GM19438 (cell line): ENCODE measurements around the gene FIP1L1.
A peak's percentile ranks its signal among the peaks of the same experiment; 100 is the strongest.
"Not testable (repeated sequence)": the region's sequence is repeated elsewhere in the genome, so short reads cannot be mapped to it uniquely, and the experiment has no call there.

Experiments used
- ATAC-seq: cut with Tn5 transposase; IDR thresholded peaks from one replicate; pipeline ENCODE4 v1.9.1; 2021; ENCODE audit warnings: low read depth; ENCODE audit not compliant: unreplicated experiment

The FIP1L1 gene, protein sequence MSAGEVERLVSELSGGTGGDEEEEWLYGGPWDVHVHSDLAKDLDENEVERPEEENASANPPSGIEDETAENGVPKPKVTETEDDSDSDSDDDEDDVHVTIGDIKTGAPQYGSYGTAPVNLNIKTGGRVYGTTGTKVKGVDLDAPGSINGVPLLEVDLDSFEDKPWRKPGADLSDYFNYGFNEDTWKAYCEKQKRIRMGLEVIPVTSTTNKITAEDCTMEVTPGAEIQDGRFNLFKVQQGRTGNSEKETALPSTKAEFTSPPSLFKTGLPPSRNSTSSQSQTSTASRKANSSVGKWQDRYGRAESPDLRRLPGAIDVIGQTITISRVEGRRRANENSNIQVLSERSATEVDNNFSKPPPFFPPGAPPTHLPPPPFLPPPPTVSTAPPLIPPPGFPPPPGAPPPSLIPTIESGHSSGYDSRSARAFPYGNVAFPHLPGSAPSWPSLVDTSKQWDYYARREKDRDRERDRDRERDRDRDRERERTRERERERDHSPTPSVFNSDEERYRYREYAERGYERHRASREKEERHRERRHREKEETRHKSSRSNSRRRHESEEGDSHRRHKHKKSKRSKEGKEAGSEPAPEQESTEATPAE

DNA sequence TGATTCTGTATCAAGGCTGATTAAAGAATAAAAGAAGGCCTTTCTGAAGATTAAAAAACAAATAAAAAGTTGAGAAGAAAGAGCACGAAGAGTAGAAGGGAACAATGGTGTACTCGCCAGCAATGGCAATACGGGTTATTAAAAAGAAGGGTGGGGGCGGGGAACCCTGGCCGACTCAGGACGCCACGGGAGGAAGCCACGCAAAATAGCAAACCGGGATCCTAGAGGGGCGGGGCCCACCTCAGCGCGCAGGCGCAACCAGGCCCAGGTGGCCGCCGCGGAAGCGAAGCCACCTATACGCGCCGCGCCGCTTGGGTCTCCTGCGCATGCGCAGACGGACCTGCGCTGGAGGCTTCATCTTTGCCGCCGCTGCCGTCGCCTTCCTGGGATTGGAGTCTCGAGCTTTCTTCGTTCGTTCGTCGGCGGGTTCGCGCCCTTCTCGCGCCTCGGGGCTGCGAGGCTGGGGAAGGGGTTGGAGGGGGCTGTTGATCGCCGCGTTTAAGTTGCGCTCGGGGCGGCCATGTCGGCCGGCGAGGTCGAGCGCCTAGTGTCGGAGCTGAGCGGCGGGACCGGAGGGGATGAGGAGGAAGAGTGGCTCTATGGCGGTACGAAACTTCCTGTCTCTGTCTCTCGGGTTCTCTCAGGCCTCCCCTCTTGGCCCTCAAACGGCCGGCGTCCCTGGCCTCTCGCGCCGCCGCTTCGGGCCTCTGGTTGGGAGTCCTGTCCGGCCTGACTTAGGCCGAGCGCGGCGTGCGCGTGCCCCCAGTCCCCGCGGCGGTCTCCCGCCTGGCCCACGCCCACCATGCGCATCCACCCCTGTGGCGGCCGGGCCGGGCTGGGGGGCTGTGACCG, at the start of gene FIP1L1:
Gene FIP1L1 (plus strand): TSS at position 323 of the 852 bp plus-strand sequence. CDS start 198 bp downstream, at position 521.
- peak; percentile 87 for ATAC-seq

GRCh38 chr4:53334916-53335315, 42.5 kb upstream of the FIP1L1 start:
- not testable (repeated sequence) for ATAC-seq

DNA sequence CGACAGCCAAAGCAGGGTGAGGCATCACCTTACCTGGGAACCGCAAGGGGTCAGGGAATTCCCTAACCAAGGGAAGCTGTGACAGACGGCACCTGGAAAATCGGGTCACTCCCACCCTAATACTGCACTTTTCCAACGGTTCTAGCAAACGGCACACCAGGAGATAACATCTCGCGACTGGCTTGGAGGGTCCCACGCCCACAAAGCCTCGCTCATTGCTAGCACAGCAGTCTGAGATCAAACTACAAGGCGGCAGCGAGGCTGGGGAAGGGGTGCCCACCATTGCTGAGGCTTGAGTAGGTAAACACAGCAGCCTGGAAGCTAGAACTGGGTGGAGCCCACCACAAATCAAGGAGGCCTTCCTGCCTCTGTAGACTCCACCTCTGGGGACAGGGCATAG, 37.3 kb upstream of the FIP1L1 start:
- ATAC-seq: not testable (repeated sequence)

DNA sequence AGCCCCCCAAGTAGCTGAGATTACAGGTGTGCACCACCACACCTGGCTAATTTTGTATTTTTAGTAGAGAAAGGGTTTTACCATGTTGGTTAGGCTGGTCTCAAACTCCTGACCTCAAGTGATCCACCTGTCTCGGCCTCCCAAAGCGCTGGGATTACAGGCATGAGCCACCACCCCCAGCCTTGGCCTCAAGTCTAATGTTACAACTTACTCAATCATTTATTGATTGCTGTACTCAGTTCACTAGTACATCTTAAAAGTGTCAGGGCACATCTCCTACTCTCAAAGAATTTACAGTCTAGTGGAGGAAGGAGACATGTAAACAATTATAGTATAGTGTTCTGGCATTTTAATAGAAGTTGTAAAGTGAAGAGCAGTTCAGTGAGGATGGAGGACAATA, 31.0 kb upstream of the FIP1L1 start:
- ATAC-seq: not testable (repeated sequence)

DNA sequence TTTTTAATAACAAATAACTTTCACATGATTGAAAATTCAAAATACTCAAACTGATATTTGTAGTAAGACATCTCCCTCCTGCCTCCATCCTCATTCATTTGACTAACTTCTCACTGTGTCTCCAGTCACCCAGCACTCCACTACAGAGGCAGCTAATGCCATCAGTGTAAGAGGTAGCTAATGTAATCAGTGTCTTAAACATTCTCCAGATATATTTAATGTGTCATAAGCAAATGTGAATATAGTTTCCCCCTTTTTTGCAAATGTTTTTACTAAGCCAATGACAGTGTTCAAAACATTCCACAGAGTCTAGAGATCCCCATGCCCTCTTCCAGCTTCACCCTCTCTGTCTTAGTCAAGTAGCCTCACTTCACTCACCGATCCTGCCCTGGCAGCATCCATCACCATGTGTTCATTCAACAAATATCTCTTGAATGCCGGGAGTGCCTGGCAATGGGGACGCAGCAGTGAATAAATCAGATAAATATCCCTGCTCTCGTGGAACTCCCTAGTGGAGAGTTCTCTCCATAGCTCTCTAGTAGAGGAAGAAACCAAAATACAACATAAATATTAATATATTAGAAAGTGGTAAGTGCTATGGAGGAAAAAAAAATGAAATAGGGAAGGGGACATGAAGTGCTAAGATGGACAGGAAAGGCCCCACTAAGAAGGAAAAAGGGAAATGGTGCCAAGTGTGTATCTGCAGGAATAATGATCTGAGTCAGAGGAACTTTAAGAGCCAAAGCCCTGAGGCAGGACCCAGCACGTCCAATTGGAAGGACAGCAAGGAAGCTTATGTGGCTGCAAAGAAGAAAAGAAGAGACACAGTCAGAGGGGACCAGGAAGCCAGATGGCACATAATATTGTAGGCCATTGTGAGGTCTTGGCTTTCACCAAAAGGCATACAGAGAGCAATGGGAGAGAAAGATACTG, 30.3 kb upstream of the FIP1L1 start:
- no peak for ATAC-seq

GRCh38 chr4:53348046-53348445, 29.4 kb upstream of the FIP1L1 start:
- ATAC-seq: no peak

DNA sequence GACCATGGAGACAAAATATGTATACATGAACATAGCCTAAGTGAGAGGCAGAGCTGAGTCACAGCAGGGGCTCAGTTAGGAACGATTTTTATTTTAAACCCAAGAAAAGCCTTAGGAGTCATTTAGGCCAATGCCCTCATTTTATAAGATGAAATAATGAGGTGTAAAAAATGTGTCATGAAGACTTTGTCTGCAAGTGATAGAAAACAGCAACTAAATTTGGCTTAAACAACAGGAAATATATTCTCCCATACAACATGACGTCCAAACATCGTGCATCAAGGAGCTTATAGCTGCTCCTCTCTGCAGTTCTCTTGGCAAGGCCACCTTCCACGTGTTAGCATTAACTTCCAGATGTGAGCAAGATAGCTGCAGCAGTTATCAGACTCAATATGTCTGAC, 28.4 kb upstream of the FIP1L1 start:
- ATAC-seq: no peak

- ATAC-seq: no peak
Observed at GRCh38 chr4:53354012-53354722, 23.3 kb upstream of the FIP1L1 start.

- no peak for ATAC-seq
Observed at GRCh38 chr4:53355930-53356521, 21.4 kb upstream of the FIP1L1 start.

DNA sequence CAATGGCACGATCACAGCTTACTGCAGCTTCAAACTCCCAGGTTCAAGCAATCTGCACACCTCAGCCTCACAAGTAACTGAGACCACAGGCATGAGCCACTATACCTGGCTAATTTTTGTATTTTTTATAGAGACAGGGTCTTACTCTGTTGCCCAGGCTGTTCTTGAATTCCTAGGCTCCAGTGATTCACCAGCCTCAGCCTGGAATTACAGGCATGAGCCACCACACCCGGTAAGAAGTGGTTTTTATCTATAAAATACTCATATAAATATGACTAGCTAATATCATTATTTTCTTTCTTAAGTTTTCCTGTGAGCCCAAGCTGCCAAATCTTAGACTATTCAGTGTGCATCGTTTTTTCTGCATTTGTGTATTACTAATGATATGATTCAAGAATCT, 16.0 kb upstream of the FIP1L1 start:
- no peak for ATAC-seq

DNA sequence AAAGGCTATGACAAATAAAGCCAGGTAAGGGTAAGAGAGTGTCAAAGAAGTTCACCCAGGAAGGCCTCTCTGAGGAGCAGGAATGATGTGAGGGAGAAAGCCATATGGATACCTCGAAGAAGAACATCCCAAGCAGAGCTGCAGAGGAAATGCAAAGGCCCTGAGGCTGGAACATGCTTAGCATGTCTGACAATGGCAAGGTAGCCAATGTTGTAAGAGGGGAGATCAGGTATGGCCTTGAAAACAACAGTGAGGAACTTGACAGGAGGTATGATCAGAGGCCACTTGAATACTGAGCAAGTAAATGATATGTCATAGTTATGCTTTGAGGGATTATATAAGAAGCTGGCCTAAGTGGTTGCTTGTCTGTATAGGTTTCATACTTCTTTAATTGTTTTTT, 15.3 kb upstream of the FIP1L1 start:
- no peak for ATAC-seq

GRCh38 chr4:53364624-53365023, 12.8 kb upstream of the FIP1L1 start:
- no peak for ATAC-seq

- peak; percentile 23 for ATAC-seq
Observed at GRCh38 chr4:53365121-53365485, 12.3 kb upstream of the FIP1L1 start.

- ATAC-seq: peak; percentile 97
Observed at GRCh38 chr4:53365486-53366300, 11.7 kb upstream of the FIP1L1 start, which contains the start of gene SCFD2. Gene SCFD2 (minus strand): TSS chr4:53366061.

GRCh38 chr4:53366301-53366716, 11.1 kb upstream of the FIP1L1 start:
- peak; percentile 7 for ATAC-seq

- ATAC-seq: no peak
Observed at GRCh38 chr4:53367721-53368120, 9.7 kb upstream of the FIP1L1 start.

DNA sequence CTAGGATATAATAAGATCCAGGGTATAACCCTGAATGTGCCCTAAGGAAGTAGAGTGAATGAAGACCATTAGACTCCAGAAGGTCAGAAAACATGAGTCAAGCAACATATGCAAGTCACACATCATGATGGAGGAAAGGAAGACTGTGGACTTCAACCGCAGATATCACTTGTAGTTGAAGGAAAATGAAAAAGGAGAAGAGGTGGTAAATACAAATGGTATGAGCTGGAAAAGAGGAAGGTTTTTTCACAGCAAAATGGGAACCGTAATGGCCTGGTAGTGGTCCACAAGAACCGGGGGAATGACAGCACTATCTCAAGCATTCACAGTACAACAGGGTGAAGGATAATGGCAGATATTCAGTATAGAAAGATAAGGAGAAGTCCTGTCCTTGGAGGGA, 6.4 kb upstream of the FIP1L1 start:
- no peak for ATAC-seq

- no peak for ATAC-seq
Observed at GRCh38 chr4:53371843-53372521, 5.5 kb upstream of the FIP1L1 start.
